ENCODE data around the gene LIN52. TPM values are rescaled to one million over a fixed set of nuclear protein-coding genes. Genes with fewer than 3 reads are reported as not detected.

LIN52 gene
- polyA plus RNA-seq, 5 donors, result 12.7 to 19.7 (median 15.3) TPM

Other genes with a start within 250 kb of the LIN52 start
- gene PTGR2, start 233.1 kb upstream of the LIN52 start, polyA plus RNA-seq (ENCODE audit: insufficient read depth in 1 of 5, insufficient read length in 5 of 5, low replicate concordance in 1 of 5), result 10 to 100 TPM; 10.2 to 18.0 (median 15.1) TPM
- gene ZNF410, start 198.1 kb upstream of the LIN52 start, polyA plus RNA-seq (ENCODE audit: insufficient read depth in 1 of 5, insufficient read length in 5 of 5, low replicate concordance in 1 of 5), result 10 to 100 TPM; 44.6 to 55.3 (median 48.1) TPM
- 10 to 100 TPM; 10.6 to 14.9 (median 13.3) TPM for gene FAM161B, start 134.9 kb upstream of the LIN52 start, polyA plus RNA-seq (ENCODE audit: insufficient read depth in 1 of 5, insufficient read length in 5 of 5, low replicate concordance in 1 of 5)
- gene COQ6, start 134.7 kb upstream of the LIN52 start, polyA plus RNA-seq (ENCODE audit: insufficient read depth in 1 of 5, insufficient read length in 5 of 5, low replicate concordance in 1 of 5), result 10 to 100 TPM; 27.2 to 32.7 (median 31.8) TPM
- 10 to 100 TPM; 13.7 to 18.2 (median 15.4) TPM for gene ENTPD5, start 65.7 kb upstream of the LIN52 start, polyA plus RNA-seq (ENCODE audit: insufficient read depth in 1 of 5, insufficient read length in 5 of 5, low replicate concordance in 1 of 5)
- gene BBOF1, start 65.6 kb upstream of the LIN52 start, polyA plus RNA-seq (ENCODE audit: insufficient read depth in 1 of 5, insufficient read length in 5 of 5, low replicate concordance in 1 of 5), result 10 to 100 TPM; 13.1 to 35.2 (median 15.5) TPM
- 10 to 100 TPM; 17.8 to 31.7 (median 29.2) TPM for gene ALDH6A1, start 503 bp upstream of the LIN52 start, polyA plus RNA-seq (ENCODE audit: insufficient read depth in 1 of 5, insufficient read length in 5 of 5, low replicate concordance in 1 of 5)
- gene VSX2, start 154.5 kb downstream of the LIN52 start, polyA plus RNA-seq (ENCODE audit: insufficient read depth in 1 of 5, insufficient read length in 5 of 5, low replicate concordance in 1 of 5), result not detected
- gene ABCD4, start 218.0 kb downstream of the LIN52 start, polyA plus RNA-seq (ENCODE audit: insufficient read depth in 1 of 5, insufficient read length in 5 of 5, low replicate concordance in 1 of 5), result 100 to 1,000 TPM in 4 of 5 donors, 10 to 100 TPM in 1; 99.9 to 135 (median 107) TPM

Data from right lung (tissue), 5 donors.